Frontal cortex (tissue), 4 donors: Measurements from ENCODE around the gene TKFC. TPM values are rescaled to one million over a fixed set of nuclear protein-coding genes. Genes with fewer than 3 reads are reported as not detected.

Source experiments
- DNase-seq, 2 donors: peaks; one replicate each; pipeline ENCODE4 v3.0.0; 2012; ENCODE audit warnings: low spot score in 2 of 2
- FAIRE-seq: peaks from 2 replicates; lab custom pipeline; 2012; peaks lifted over from hg19 to GRCh38; lab: Jason Lieb, UNC
- total RNA-seq: library from RNA; depleted of rRNA; stranded (reverse); fragments of >200 nt; gene quantifications from one replicate; pipeline ENCODE4 v1.2.3, GENCODE V29; 2014
- donor health status: control.
- donor health status: control.
- donor health status: control.

Gene TKFC
- 7.7 TPM for total RNA-seq

GRCh38 chr11:61332797-61333549 lies at the start of gene TKFC, which contains the start of gene DDB1:
TKFC (plus strand) TSS chr11:61333228; CDS start chr11:61334729, 1,501 bp downstream.
DDB1 (minus strand) TSS chr11:61333105; CDS start chr11:61332968, 137 bp downstream.
- peak; percentile 98 for DNase-seq
- FAIRE-seq, result no peak

GRCh38 chr11:61283613-61284012 lies 49.4 kb upstream of the TKFC start:
- DNase-seq (no peak), FAIRE-seq (no peak)

- FAIRE-seq (no peak), DNase-seq (no peak)
Observed at GRCh38 chr11:61287338-61287977, 45.6 kb upstream of the TKFC start.

- no peak for DNase-seq
Observed at GRCh38 chr11:61290905-61291690, 41.9 kb upstream of the TKFC start.

GRCh38 chr11:61292356-61292755 lies 40.7 kb upstream of the TKFC start:
- DNase-seq, result no peak
- FAIRE-seq, result no peak

More at GRCh38 chr11:61290905-61291690, 41.9 kb upstream of the TKFC start:
- no peak for FAIRE-seq

- DNase-seq (peak in 1 of 2 donors; percentile 75), FAIRE-seq (no peak)
Observed at GRCh38 chr11:61293867-61294716, 38.9 kb upstream of the TKFC start.

GRCh38 chr11:61294717-61295595 lies 38.1 kb upstream of the TKFC start, which contains the start of gene VWCE:
VWCE (minus strand) TSS chr11:61295316; CDS start chr11:61295037, 279 bp downstream.
- no peak for FAIRE-seq
- DNase-seq, result peak; percentile 74 to 78

- DNase-seq, result no peak
- FAIRE-seq, result no peak
Observed at GRCh38 chr11:61295596-61295926, 37.5 kb upstream of the TKFC start.

GRCh38 chr11:61297341-61297740 lies 35.7 kb upstream of the TKFC start:
- FAIRE-seq (no peak), DNase-seq (no peak)

- no peak for DNase-seq
- no peak for FAIRE-seq
Observed at GRCh38 chr11:61297746-61298145, 35.3 kb upstream of the TKFC start.

- DNase-seq, result no peak
- no peak for FAIRE-seq
Observed at GRCh38 chr11:61298663-61299244, 34.3 kb upstream of the TKFC start.

GRCh38 chr11:61302550-61302949 lies 30.5 kb upstream of the TKFC start:
- DNase-seq, result no peak
- no peak for FAIRE-seq

- no peak for FAIRE-seq
- DNase-seq, result no peak
Observed at GRCh38 chr11:61303725-61304124, 29.3 kb upstream of the TKFC start.

- FAIRE-seq, result no peak
- DNase-seq, result no peak
Observed at GRCh38 chr11:61305417-61305816, 27.6 kb upstream of the TKFC start.

- DNase-seq, result no peak
- FAIRE-seq, result no peak
Observed at GRCh38 chr11:61306221-61306620, 26.8 kb upstream of the TKFC start.

- FAIRE-seq, result no peak
- DNase-seq, result no peak
Observed at GRCh38 chr11:61307354-61307753, 25.7 kb upstream of the TKFC start.

- DNase-seq (no peak), FAIRE-seq (no peak)
Observed at GRCh38 chr11:61309141-61309540, 23.9 kb upstream of the TKFC start.

GRCh38 chr11:61309739-61310138 lies 23.3 kb upstream of the TKFC start:
- no peak for DNase-seq
- FAIRE-seq, result no peak
